Measurements from ENCODE around the gene LCLAT1. TPM values are rescaled to one million over a fixed set of nuclear protein-coding genes. Genes with fewer than 3 reads are reported as not detected.

The LCLAT1 gene
- total RNA-seq, 1 experiment from 2014 or later = 32.9 TPM

- H2BK5ac ChIP-seq (ENCODE audit: insufficient read length, low read length) = no peak overlapping the region
- no peaks in the 10 kb centered on the region; a peak in 1 of 5 replicates for H3K9me3 Mint-ChIP-seq
- no peak overlapping the region for H3K4me3 Mint-ChIP-seq
Observed at GRCh38 chr2:30549096-30549495, 102.0 kb downstream of the LCLAT1 start.

More at GRCh38 chr2:30549096-30549495, 102.0 kb downstream of the LCLAT1 start:
- H2AFZ ChIP-seq (ENCODE audit: low read length) = no peak overlapping the region
- no peaks in the 10 kb centered on the region for H3K9me3 ChIP-seq (ENCODE audit: control insufficient read depth, low read depth, low read length)
- no peak overlapping the region for H2BK12ac ChIP-seq (ENCODE audit: insufficient read length, low read depth, low read length)
- Mint-ChIP-seq H3K27ac (no peak overlapping the region), H3K36me3 (ENCODE audit: insufficient read depth in 1 of 3, low read depth in 3 of 3) (peaks cover 5 to 18% (median 8%) of the 10 kb centered on the region in 3 experiments; a peak in 4 of 7 replicates), H3K27me3 (ENCODE audit: low read depth) (no peaks in the 10 kb centered on the region), H3K4me1 (peaks cover 4 to 6% of the 10 kb centered on the region in 2 experiments; a peak in 2 of 4 replicates)
- H3K23me2 ChIP-seq (ENCODE audit: insufficient read length, low read depth, low read length, poor library complexity, severe bottlenecking) = no peaks in the 10 kb centered on the region
- H4K5ac ChIP-seq (ENCODE audit: insufficient read length, low read depth, low read length) = no peak overlapping the region
- no peaks in the 10 kb centered on the region for H3K27me3 ChIP-seq (ENCODE audit: insufficient read depth, low read length)
- no peaks in the 10 kb centered on the region for H3K4me1 ChIP-seq (ENCODE audit: insufficient read depth, low read length)
- no peak for DNase-seq
- H3K23ac ChIP-seq (ENCODE audit: insufficient read length, low read depth, low read length) = no peak overlapping the region
- H2AK5ac ChIP-seq (ENCODE audit: insufficient read length, low read length) = no peak overlapping the region
- H2BK20ac ChIP-seq (ENCODE audit: low read depth, low read length, poor library complexity, severe bottlenecking) = no peak overlapping the region
- H2BK120ac ChIP-seq (ENCODE audit: low read depth, low read length, poor library complexity, severe bottlenecking) = no peak overlapping the region
- no peak overlapping the region for H4K8ac ChIP-seq (replicated peaks; ENCODE audit: insufficient read length, low read depth, low read length)
- no peaks in the 10 kb centered on the region for H3K79me1 ChIP-seq (ENCODE audit: insufficient read depth, low read depth, low read length, poor library complexity, severe bottlenecking)
- no peaks in the 10 kb centered on the region for H4K20me1 ChIP-seq (ENCODE audit: control insufficient read depth, insufficient read depth, insufficient read length)
- no peak overlapping the region for H3K27ac ChIP-seq (ENCODE audit: insufficient read length, low read depth, low read length)
- H3K14ac ChIP-seq (ENCODE audit: insufficient read depth, low read length) = no peak overlapping the region
- H3K18ac ChIP-seq (ENCODE audit: insufficient read length, low read depth, low read length) = no peak overlapping the region
- no peak overlapping the region for H3T11ph ChIP-seq (ENCODE audit: low read length)
- no peak overlapping the region for H2BK15ac ChIP-seq (ENCODE audit: low read depth, low read length)
- no CpG with 5 or more reads among the region's 2 CpGs for WGBS (ENCODE audit: extremely low coverage, insufficient read length, low lambda C conversion rate)
- H4K91ac ChIP-seq (ENCODE audit: insufficient read length, low read depth, low read length) = no peak overlapping the region
- H3K9ac ChIP-seq (ENCODE audit: extremely low read depth, insufficient read length, low read length) = no peak overlapping the region
- no peak overlapping the region for H3K56ac ChIP-seq (ENCODE audit: insufficient read length, low read depth, low read length)
- TF ChIP-seq, protein P1, sequence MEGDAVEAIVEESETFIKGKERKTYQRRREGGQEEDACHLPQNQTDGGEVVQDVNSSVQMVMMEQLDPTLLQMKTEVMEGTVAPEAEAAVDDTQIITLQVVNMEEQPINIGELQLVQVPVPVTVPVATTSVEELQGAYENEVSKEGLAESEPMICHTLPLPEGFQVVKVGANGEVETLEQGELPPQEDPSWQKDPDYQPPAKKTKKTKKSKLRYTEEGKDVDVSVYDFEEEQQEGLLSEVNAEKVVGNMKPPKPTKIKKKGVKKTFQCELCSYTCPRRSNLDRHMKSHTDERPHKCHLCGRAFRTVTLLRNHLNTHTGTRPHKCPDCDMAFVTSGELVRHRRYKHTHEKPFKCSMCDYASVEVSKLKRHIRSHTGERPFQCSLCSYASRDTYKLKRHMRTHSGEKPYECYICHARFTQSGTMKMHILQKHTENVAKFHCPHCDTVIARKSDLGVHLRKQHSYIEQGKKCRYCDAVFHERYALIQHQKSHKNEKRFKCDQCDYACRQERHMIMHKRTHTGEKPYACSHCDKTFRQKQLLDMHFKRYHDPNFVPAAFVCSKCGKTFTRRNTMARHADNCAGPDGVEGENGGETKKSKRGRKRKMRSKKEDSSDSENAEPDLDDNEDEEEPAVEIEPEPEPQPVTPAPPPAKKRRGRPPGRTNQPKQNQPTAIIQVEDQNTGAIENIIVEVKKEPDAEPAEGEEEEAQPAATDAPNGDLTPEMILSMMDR (conservative IDR thresholded peaks at IDR 0.05) = no peak
- no peaks in the 10 kb centered on the region for H3K79me2 ChIP-seq (ENCODE audit: insufficient read depth, low read length)
- H3K4ac ChIP-seq (ENCODE audit: low read depth, low read length) = no peak overlapping the region
- no peak overlapping the region for H3K4me2 ChIP-seq (ENCODE audit: insufficient read depth, insufficient read length, low read length)

Measured in H9 (cell line).